PC-3 (cell line): ENCODE data around the gene NUP155.

Experiments
- CTCF ChIP-seq: fragments of 300-600 bp; sonication (generic); conservative IDR thresholded peaks from 2 replicates; pipeline ENCODE4 v1.5.1; 2017; ENCODE audit warnings: antibody characterized with exemption, low read depth, mild to moderate bottlenecking, low read length
- EZH2phosphoT487 ChIP-seq: fragments of 300-600 bp; sonication (generic); IDR thresholded peaks from 2 replicates; pipeline ENCODE4 v1.6.1; 2018; ENCODE audit warnings: mild to moderate bottlenecking, antibody characterized with exemption, low read length, borderline replicate concordance

GRCh38 chr5:37355161-37355560, 15.7 kb downstream of the NUP155 start:
- no peak for TF ChIP-seq CTCF
- TF ChIP-seq EZH2phosphoT487, result no peak
